ENCODE data around the gene RNF31. TPM values are rescaled to one million over a fixed set of nuclear protein-coding genes. Genes with fewer than 3 reads are reported as not detected.

RNF31 gene
- total RNA-seq, 4 donors from 2014 or later, result 17.7 to 106 (median 57.9) TPM

DNA sequence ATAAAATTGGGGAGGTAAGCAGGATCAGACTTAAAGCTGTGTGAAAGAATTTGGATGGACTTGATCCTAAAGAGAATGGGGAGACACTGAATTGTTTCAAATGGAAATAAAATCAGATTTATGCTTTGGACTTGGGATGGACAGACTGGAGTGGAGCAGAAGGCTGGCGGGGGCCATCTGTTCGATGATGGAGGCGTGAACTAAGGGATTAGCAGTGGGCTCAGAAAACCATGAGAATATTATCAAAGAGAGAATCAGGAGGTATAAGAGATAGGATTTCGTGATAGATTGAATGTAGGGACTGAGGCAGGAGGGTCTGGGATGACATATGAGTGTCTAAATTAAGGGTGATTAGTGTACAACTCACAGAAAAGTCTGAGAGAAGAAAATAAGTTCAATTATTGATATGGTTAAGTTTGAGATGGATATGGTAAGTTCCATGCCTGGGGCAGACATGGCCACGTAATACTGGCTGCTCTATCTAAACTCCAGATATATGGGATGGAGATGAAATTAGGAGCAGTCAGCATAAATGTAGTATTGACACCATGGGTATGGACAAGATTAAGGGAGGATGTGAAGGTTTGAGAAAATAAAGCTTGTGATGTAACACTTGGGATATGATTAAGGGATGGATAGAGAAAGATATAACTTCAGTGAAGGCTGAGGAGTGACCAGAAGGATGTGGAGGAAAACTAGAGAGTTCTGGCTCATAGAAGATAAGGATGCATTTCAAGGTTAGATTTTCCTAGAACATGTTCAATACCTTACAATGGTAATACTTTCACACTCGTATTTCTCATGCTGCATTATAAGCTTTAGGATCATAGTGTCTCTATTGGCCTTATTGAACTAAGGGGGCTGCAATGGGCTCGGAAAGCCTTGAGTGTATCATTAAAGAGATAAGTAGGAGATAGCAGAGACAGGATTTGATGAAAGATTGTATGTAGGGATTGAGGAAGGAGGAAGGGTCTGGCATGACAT is 57.2 kb downstream of the RNF31 start:
- no peaks in the 10 kb centered on the region for H3K27me3 ChIP-seq
- H3K9me3 ChIP-seq, result no peaks in the 10 kb centered on the region
- TF ChIP-seq POLR2A (IDR thresholded peaks at IDR 0.05) (no peak), CTCF (IDR thresholded peaks at IDR 0.05) (no peak)
- no peak overlapping the region for H3K27ac ChIP-seq
- intact Hi-C loops (cut with DNase I; ENCODE audit: low total_unique reads), result no loop called here
- no peaks in the 10 kb centered on the region for H3K4me1 ChIP-seq
- H3K36me3 ChIP-seq, result no peaks in the 10 kb centered on the region
- no peak overlapping the region for H3K4me3 ChIP-seq
- DNase-seq, result no peak

- H3K9me3 ChIP-seq, result no peaks in the 10 kb centered on the region
- DNase-seq, result no peak
- no peak overlapping the region for H3K4me3 ChIP-seq
- TF ChIP-seq CTCF (IDR thresholded peaks at IDR 0.05), result no peak
- TF ChIP-seq POLR2A (IDR thresholded peaks at IDR 0.05), result no peak
- intact Hi-C loops (cut with DNase I; ENCODE audit: low total_unique reads), result no loop called here
- H3K27me3 ChIP-seq, result no peaks in the 10 kb centered on the region
- H3K4me1 ChIP-seq, result no peaks in the 10 kb centered on the region
- H3K36me3 ChIP-seq, result no peaks in the 10 kb centered on the region
- no peak overlapping the region for H3K27ac ChIP-seq
These were observed 59.2 kb downstream of the RNF31 start for GRCh38 chr14:24206260-24207103.

DNA sequence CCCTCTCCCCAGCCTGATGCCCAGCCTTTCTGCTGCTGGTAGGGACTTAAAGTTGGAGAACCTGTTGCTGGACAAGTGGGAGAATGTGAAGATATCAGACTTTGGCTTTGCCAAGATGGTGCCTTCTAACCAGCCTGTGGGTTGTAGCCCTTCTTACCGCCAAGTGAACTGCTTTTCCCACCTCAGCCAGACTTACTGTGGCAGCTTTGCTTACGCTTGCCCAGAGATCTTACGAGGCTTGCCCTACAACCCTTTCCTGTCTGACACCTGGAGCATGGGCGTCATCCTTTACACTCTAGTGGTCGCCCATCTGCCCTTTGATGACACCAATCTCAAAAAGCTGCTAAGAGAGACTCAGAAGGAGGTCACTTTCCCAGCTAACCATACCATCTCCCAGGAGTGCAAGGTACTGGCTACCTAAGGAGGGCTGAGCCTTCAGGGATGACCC is 59.8 kb downstream of the RNF31 start:
- intact Hi-C loops (cut with DNase I; ENCODE audit: low total_unique reads), result no loop called here
- H3K4me1 ChIP-seq, result no peaks in the 10 kb centered on the region
- TF ChIP-seq POLR2A (IDR thresholded peaks at IDR 0.05) (no peak), CTCF (IDR thresholded peaks at IDR 0.05) (no peak)
- no peak overlapping the region for H3K27ac ChIP-seq
- H3K27me3 ChIP-seq, result no peaks in the 10 kb centered on the region
- no peak overlapping the region for H3K4me3 ChIP-seq
- no peak for DNase-seq
- no peaks in the 10 kb centered on the region for H3K36me3 ChIP-seq
- no peaks in the 10 kb centered on the region for H3K9me3 ChIP-seq

DNA sequence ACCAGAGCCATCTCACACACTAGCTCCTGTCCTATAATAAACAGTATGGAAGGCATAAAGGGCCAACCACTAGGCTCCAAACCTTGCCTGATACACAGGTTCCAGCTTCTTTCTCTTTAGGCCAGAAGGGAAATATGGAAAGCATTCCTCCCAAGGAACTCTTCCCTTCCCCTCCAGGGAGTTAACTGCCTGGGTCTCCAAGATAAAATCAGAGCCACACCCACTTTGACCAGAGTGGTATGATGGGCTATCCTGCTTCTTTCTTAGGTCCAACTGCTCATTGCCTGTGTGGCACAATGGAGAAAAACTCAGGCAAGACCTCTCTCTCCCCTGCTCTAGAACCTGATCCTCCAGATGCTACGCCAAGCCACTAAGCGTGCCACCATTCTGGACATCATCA is 60.3 kb downstream of the RNF31 start:
- Histone ChIP-seq H3K9me3 (no peaks in the 10 kb centered on the region), H3K4me3 (no peak overlapping the region), H3K4me1 (no peaks in the 10 kb centered on the region), H3K27me3 (no peaks in the 10 kb centered on the region), H3K36me3 (no peaks in the 10 kb centered on the region), H3K27ac (no peak overlapping the region)
- no peak for DNase-seq
- TF ChIP-seq POLR2A (IDR thresholded peaks at IDR 0.05) (no peak), CTCF (IDR thresholded peaks at IDR 0.05) (no peak)
- intact Hi-C loops (cut with DNase I; ENCODE audit: low total_unique reads), result no loop called here

Small RNA genes lying within 50 kb of the gene (microRNA-seq; reads per million reads assigned to microRNA genes)
- not detected for gene MIR7703 (ENCODE audit: borderline microRNAs expressed, borderline replicate concordance)

Small RNA genes lying within 50 kb of the gene (small RNA-seq; reads per million reads assigned to genes)
- gene AL136295.4, result not detected
- not detected for gene CHMP4A
- gene IPO4, result not detected
- not detected for gene IRF9
- not detected for gene RNA5SP383

Other genes starting within 250 kb of the RNF31 start
- gene DHRS4, start 193.7 kb upstream of the RNF31 start, total RNA-seq, result 10 to 100 TPM; 19.7 to 57.9 (median 28.6) TPM
- 10 to 100 TPM in 2 of 4 donors, 1 to 10 TPM in 1, under 1 TPM in 1; 0.88 to 17.2 (median 8.6) TPM for gene DHRS4L2, start 158.6 kb upstream of the RNF31 start, total RNA-seq
- under 1 TPM in 2 of 4 donors, not detected in 2; 0.21 to 0.48 TPM for gene CARMIL3, start 95.5 kb upstream of the RNF31 start, total RNA-seq
- under 1 TPM in 1 of 4 donors, not detected in 3; 0.76 TPM for gene CPNE6, start 75.9 kb upstream of the RNF31 start, total RNA-seq
- gene PCK2, start 53.2 kb upstream of the RNF31 start, total RNA-seq, result 10 to 100 TPM in 3 of 4 donors, not detected in 1; 13.1 to 19.4 (median 15.1) TPM
- 10 to 100 TPM; 42.9 to 87.4 (median 57.8) TPM for gene DCAF11, start 32.7 kb upstream of the RNF31 start, total RNA-seq
- gene NRL, start 32.5 kb upstream of the RNF31 start, total RNA-seq, result 1 to 10 TPM in 3 of 4 donors, not detected in 1; 1.2 to 1.8 (median 1.3) TPM
- 1 to 10 TPM in 2 of 4 donors, under 1 TPM in 1, not detected in 1; 0.48 to 2.4 (median 1.3) TPM for gene FITM1, start 16.8 kb upstream of the RNF31 start, total RNA-seq
- 100 to 1,000 TPM in 2 of 4 donors, 10 to 100 TPM in 2; 81.0 to 175 (median 131) TPM for gene PSME1, start 11.3 kb upstream of the RNF31 start, total RNA-seq
- 10 to 100 TPM in 2 of 4 donors, 1 to 10 TPM in 1, not detected in 1; 6.2 to 21.2 (median 10.9) TPM for gene EMC9, start 5.9 kb upstream of the RNF31 start, total RNA-seq
- gene PSME2, start 888 bp upstream of the RNF31 start, total RNA-seq, result 100 to 1,000 TPM in 1 of 4 donors, 10 to 100 TPM in 3; 16.9 to 113 (median 25.7) TPM
- gene IRF9, start 13.8 kb downstream of the RNF31 start, total RNA-seq, result 100 to 1,000 TPM in 1 of 4 donors, 10 to 100 TPM in 3; 33.2 to 205 (median 67.2) TPM
- gene REC8, start 24.6 kb downstream of the RNF31 start, total RNA-seq, result 10 to 100 TPM in 3 of 4 donors, 1 to 10 TPM in 1; 9.5 to 54.3 (median 42.1) TPM
- 10 to 100 TPM in 3 of 4 donors, 1 to 10 TPM in 1; 3.1 to 33.7 (median 29.6) TPM for gene IPO4, start 41.3 kb downstream of the RNF31 start, total RNA-seq
- 10 to 100 TPM; 31.2 to 79.8 (median 52.4) TPM for gene TM9SF1, start 47.9 kb downstream of the RNF31 start, total RNA-seq
- under 1 TPM in 1 of 4 donors, not detected in 3; 0.98 TPM for gene TSSK4, start 58.2 kb downstream of the RNF31 start, total RNA-seq
- 10 to 100 TPM in 3 of 4 donors, 1 to 10 TPM in 1; 6.8 to 53.3 (median 33.9) TPM for gene CHMP4A, start 66.0 kb downstream of the RNF31 start, total RNA-seq
- 100 to 1,000 TPM in 1 of 4 donors, 10 to 100 TPM in 2, 1 to 10 TPM in 1; 5.6 to 137 (median 24.2) TPM for gene MDP1, start 68.6 kb downstream of the RNF31 start, total RNA-seq
- gene NEDD8, start 84.9 kb downstream of the RNF31 start, total RNA-seq, result 1,000 to 10,000 TPM in 1 of 4 donors, 100 to 1,000 TPM in 2, 10 to 100 TPM in 1; 61.2 to 1,004 (median 192) TPM
- gene GMPR2, start 85.4 kb downstream of the RNF31 start, total RNA-seq, result 10 to 100 TPM; 38.9 to 60.9 (median 48.8) TPM
- 100 to 1,000 TPM in 1 of 4 donors, 10 to 100 TPM in 3; 41.0 to 123 (median 66.8) TPM for gene TINF2, start 95.1 kb downstream of the RNF31 start, total RNA-seq
- gene TGM1, start 115.7 kb downstream of the RNF31 start, total RNA-seq, result 1 to 10 TPM in 2 of 4 donors, not detected in 2; 1.6 to 3.2 TPM
- 10 to 100 TPM in 3 of 4 donors, 1 to 10 TPM in 1; 9.2 to 67.9 (median 23.2) TPM for gene RABGGTA, start 124.1 kb downstream of the RNF31 start, total RNA-seq
- 10 to 100 TPM; 17.0 to 52.4 (median 37.7) TPM for gene DHRS1, start 152.3 kb downstream of the RNF31 start, total RNA-seq
- gene NOP9, start 152.4 kb downstream of the RNF31 start, total RNA-seq, result 10 to 100 TPM in 3 of 4 donors, 1 to 10 TPM in 1; 5.0 to 23.5 (median 22.5) TPM
- 10 to 100 TPM in 2 of 4 donors, 1 to 10 TPM in 2; 1.3 to 25.5 (median 14.1) TPM for gene CIDEB, start 160.5 kb downstream of the RNF31 start, total RNA-seq
- 1 to 10 TPM in 3 of 4 donors, not detected in 1; 1.0 to 7.1 (median 5.6) TPM for gene LTB4R2, start 162.6 kb downstream of the RNF31 start, total RNA-seq
- gene LTB4R, start 164.0 kb downstream of the RNF31 start, total RNA-seq, result 10 to 100 TPM in 1 of 4 donors, 1 to 10 TPM in 3; 3.7 to 19.5 (median 5.6) TPM
- 100 to 1,000 TPM in 2 of 4 donors, 10 to 100 TPM in 2; 22.8 to 138 (median 86.1) TPM for gene ADCY4, start 187.6 kb downstream of the RNF31 start, total RNA-seq
- 100 to 1,000 TPM in 1 of 4 donors, 1 to 10 TPM in 2, under 1 TPM in 1; 0.29 to 123 (median 6.0) TPM for gene RIPK3, start 192.5 kb downstream of the RNF31 start, total RNA-seq
- 100 to 1,000 TPM in 1 of 4 donors, 10 to 100 TPM in 3; 25.6 to 187 (median 86.4) TPM for gene NFATC4, start 220.7 kb downstream of the RNF31 start, total RNA-seq